ENCODE data around the gene ARPC1A.

- TF ChIP-seq CTCF (IDR thresholded peaks at IDR 0.05) (no peak), POLR2A (IDR thresholded peaks at IDR 0.05) (no peak)
Measured at GRCh38 chr7:99339595-99339994, 13.9 kb downstream of the ARPC1A start.
